ENCODE measurements around the gene NFKBIL1. TPM values are rescaled to one million over a fixed set of nuclear protein-coding genes. Genes with fewer than 3 reads are reported as not detected.
"Not testable (repeated sequence)": the region's sequence is repeated elsewhere in the genome, so short reads cannot be mapped to it uniquely, and the experiment has no call there.

The NFKBIL1 gene, protein sequence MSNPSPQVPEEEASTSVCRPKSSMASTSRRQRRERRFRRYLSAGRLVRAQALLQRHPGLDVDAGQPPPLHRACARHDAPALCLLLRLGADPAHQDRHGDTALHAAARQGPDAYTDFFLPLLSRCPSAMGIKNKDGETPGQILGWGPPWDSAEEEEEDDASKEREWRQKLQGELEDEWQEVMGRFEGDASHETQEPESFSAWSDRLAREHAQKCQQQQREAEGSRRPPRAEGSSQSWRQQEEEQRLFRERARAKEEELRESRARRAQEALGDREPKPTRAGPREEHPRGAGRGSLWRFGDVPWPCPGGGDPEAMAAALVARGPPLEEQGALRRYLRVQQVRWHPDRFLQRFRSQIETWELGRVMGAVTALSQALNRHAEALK
- 17.8 TPM for total RNA-seq
- long read RNA-seq, transcript NFKBIL1-203 (4 exons, 1,478 nt), result major isoform, 8 of 15 reads
- long read RNA-seq, partial matches to known transcripts, result 0 of 15 reads
- long read RNA-seq, other reads (novel, unspliced or antisense), result 1 of 15 reads

DNA sequence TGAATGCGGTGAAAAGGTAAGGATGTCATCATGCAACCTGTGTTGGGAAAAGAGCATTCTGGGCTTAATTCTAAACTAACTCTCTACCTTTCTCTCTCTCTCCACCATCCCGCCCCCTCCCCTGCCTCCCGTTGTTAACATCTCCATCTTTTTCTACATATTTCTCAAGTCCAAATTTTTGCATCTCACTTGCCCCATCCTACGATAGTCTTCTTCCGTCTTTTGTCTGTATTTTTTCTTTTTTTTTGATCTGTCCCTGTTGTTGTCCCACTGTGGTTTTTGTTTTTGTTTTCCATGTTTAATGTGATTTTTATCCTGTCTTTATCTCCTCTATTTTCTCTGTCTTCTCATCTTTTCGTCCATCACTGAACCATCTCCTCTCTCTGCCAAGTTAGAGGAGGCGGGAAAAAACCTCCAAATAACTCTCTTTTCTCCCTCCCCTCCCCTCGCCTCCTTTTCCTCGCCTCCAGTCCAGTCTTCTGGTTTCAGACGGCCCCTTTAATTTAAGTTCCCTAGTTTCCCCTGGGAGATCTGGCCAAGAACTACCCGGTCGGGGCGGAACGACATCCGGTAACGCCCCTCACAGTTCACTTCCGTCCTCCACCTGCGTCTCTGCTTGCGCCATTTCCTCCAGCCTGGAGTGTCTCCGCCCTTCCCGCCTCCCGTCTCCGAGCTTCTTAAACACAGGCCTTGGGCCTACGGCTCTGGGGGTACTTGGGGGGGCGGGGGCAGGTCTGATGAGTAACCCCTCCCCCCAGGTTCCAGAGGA is at the start of gene NFKBIL1:
TSS of gene NFKBIL1 (plus strand) at position 651 of the 769 bp plus-strand sequence. CDS start at position 738, 87 bp downstream.
- intact Hi-C loops (cut with DNase I), result loop anchor here (10.0 kb wide), 1 partner anchor 48 kb away; the partner anchor contains the start of gene NCR3
- H3K4me1 ChIP-seq, result peaks cover 45% of the 10 kb centered on the region
- peaks cover 27% of the 10 kb centered on the region for H3K36me3 ChIP-seq
- no peaks in the 10 kb centered on the region for H3K9me3 ChIP-seq
- no peaks in the 10 kb centered on the region for H3K27me3 ChIP-seq (ENCODE audit: low read depth)
- H3K27ac ChIP-seq, result peak within 1 kb of the TSS; percentile 89
- TF ChIP-seq, protein P1, sequence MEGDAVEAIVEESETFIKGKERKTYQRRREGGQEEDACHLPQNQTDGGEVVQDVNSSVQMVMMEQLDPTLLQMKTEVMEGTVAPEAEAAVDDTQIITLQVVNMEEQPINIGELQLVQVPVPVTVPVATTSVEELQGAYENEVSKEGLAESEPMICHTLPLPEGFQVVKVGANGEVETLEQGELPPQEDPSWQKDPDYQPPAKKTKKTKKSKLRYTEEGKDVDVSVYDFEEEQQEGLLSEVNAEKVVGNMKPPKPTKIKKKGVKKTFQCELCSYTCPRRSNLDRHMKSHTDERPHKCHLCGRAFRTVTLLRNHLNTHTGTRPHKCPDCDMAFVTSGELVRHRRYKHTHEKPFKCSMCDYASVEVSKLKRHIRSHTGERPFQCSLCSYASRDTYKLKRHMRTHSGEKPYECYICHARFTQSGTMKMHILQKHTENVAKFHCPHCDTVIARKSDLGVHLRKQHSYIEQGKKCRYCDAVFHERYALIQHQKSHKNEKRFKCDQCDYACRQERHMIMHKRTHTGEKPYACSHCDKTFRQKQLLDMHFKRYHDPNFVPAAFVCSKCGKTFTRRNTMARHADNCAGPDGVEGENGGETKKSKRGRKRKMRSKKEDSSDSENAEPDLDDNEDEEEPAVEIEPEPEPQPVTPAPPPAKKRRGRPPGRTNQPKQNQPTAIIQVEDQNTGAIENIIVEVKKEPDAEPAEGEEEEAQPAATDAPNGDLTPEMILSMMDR (IDR thresholded peaks at IDR 0.05), result peak; percentile 2
- H3K4me3 ChIP-seq, result peak within 1 kb of the TSS; percentile 57
- ATAC-seq (peak; percentile 96 to 98), DNase-seq (peak; percentile 95)

DNA sequence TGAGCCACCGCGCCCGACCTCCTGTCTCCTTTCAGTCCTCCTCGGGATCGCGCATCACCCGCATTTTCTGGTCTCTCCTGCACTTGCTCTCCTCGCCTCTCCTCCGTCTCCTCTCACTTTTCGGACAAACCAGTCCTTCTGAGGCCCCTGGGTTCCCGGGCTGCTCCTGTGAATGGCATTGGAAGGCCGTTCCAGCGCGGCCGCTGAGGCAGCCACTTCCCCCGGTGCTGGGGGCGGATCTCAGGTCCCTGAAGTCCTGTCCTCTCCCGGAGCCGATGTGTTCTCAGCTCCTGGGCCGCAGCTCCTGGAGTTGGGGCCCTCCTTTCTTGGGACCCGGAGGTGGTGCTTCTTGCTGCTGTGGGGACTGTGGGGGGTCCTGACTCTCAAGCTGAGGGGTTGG is 48.7 kb upstream of the NFKBIL1 start:
- Histone ChIP-seq H3K27me3 (ENCODE audit: low read depth) (no peaks in the 10 kb centered on the region), H3K27ac (no peak overlapping the region), H3K4me3 (peak overlapping the region; percentile 72), H3K4me1 (peaks cover 13% of the 10 kb centered on the region), H3K36me3 (no peaks in the 10 kb centered on the region), H3K9me3 (no peaks in the 10 kb centered on the region)
- DNase-seq, result no peak
- TF ChIP-seq, protein P1 (IDR thresholded peaks at IDR 0.05), result no peak
- intact Hi-C loops (cut with DNase I), result no loop called here
- ATAC-seq, result no peak

DNA sequence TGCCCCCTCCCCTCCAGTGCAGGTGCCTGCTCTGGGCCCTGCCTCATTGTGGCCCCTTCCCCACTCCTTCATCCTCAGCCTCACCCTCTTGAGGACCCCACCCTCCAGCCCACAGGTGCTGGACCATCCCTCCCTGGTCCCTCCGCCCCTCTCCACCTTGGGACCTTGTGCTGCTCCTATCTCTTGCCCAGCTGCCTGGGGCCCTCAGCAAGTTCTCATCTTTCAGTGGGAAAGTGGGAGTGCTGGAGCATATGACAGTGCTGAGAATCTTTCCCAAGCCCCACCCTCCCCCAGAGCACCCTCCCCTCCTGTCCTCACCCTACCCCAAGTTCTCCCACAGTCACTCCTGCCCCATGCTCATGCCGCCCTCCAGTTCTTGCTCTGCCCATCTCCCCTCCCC is 47.8 kb upstream of the NFKBIL1 start:
- ATAC-seq; intact Hi-C loops (cut with DNase I); H3K9me3 ChIP-seq; H3K27me3 ChIP-seq (ENCODE audit: low read depth); H3K4me3 ChIP-seq; H3K27ac ChIP-seq; DNase-seq; H3K36me3 ChIP-seq: not testable (repeated sequence)
- H3K4me1 ChIP-seq, result peaks cover 12% of the 10 kb centered on the region

DNA sequence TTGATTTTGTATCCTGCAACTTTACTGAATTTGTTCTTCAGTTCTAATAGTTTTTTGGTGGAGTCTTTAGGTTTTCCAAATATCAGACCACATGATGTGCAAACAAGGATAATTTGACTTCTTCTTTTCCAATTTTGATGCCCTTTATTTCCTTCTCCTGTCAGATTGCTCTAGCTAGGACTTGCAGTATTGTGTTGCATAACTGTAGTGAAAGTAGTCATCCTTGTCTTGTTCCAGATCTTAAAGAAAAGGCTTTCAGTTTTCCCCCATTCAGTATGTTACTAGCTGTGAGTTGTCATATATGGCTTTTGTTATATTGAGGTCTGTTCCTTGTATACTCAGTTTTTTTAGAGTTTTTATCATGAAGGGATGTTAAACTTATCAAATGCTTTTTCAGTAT is 44.8 kb upstream of the NFKBIL1 start:
- TF ChIP-seq, protein P1 (IDR thresholded peaks at IDR 0.05), result no peak
- Histone ChIP-seq H3K4me3 (no peak overlapping the region), H3K27ac (no peak overlapping the region), H3K9me3 (no peaks in the 10 kb centered on the region), H3K4me1 (peaks cover 2% of the 10 kb centered on the region), H3K36me3 (peaks cover 21% of the 10 kb centered on the region), H3K27me3 (ENCODE audit: low read depth) (no peaks in the 10 kb centered on the region)
- no peak for DNase-seq
- intact Hi-C loops (cut with DNase I), result no loop called here
- ATAC-seq, result no peak

DNA sequence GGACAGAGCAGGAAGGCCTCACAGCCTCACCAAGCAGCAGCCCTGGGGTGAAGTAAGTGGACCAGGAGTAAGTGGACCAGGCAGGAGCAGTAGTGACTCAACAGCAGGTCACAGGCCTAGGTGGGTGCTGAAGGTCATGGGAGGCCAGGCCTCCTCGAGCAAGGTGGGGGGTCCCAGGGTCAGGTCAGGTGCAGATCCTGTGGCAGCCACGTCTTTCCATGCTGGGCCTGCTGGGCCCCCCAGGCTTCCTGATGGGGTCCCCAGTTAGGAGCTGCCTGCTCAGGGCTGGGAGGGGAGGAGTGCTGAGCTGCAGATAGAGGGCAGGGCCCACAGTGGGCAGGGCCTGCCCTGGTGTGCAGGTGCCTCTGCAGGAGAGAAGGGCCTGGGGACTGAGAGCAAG is 38.4 kb upstream of the NFKBIL1 start:
- peaks cover 44% of the 10 kb centered on the region for H3K36me3 ChIP-seq
- intact Hi-C loops (cut with DNase I), result not testable (repeated sequence)

DNA sequence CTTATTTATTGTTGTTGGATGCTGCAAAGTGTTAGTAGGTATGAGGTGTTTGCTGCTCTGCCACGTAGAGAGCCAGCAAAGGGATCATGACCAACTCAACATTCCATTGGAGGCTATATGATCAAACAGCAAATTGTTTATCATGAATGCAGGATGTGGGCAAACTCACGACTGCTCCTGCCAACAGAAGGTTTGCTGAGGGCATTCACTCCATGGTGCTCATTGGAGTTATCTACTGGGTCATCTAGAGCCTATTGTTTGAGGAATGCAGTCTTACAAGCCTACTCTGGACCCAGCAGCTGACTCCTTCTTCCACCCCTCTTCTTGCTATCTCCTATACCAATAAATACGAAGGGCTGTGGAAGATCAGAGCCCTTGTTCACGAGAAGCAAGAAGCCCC is 37.4 kb upstream of the NFKBIL1 start:
- DNase-seq, result no peak
- Histone ChIP-seq H3K27me3 (ENCODE audit: low read depth) (no peaks in the 10 kb centered on the region), H3K4me3 (no peak overlapping the region), H3K36me3 (peaks cover 44% of the 10 kb centered on the region), H3K4me1 (no peaks in the 10 kb centered on the region), H3K27ac (no peak overlapping the region), H3K9me3 (no peaks in the 10 kb centered on the region)
- no peak for ATAC-seq
- intact Hi-C loops (cut with DNase I), result no loop called here
- TF ChIP-seq, protein P1 (IDR thresholded peaks at IDR 0.05), result no peak

More for the DNA sequence above, 38.4 kb upstream of the NFKBIL1 start:
- not testable (repeated sequence) for H3K27me3 ChIP-seq (ENCODE audit: low read depth); H3K27ac ChIP-seq; H3K4me1 ChIP-seq; DNase-seq; H3K4me3 ChIP-seq; H3K9me3 ChIP-seq
- peak in 1 of 2 donors; percentile 34 for ATAC-seq

Data from lower lobe of right lung (tissue), 2 donors.